Trophoblast cell (in vitro differentiated cells and primary cell): ENCODE results near the gene NIT1. TPM values are rescaled to one million over a fixed set of nuclear protein-coding genes. Genes with fewer than 3 reads are reported as not detected.
A peak's percentile ranks its signal among the peaks of the same experiment; 100 is the strongest.

Source experiments
- DNase-seq, 2 donors: peaks; one replicate each; pipeline ENCODE4 v3.0.0-alpha.2; 2016
- H2AFZ ChIP-seq: 2 replicates; pipeline ENCODE4 v1.6.1; 2013; ENCODE audit warnings: low read length, moderate library complexity, mild to moderate bottlenecking; ENCODE audit not compliant: insufficient read depth, poor library complexity
- H2AK5ac ChIP-seq: 2 replicates; pipeline ENCODE4 v1.6.1; 2013; ENCODE audit warnings: mild to moderate bottlenecking, low read length
- H2BK120ac ChIP-seq: 2 replicates; pipeline ENCODE4 v1.6.1; 2013; ENCODE audit warnings: low read length, mild to moderate bottlenecking, moderate library complexity; ENCODE audit not compliant: insufficient read depth, poor library complexity
- H2BK12ac ChIP-seq: 2 replicates; pipeline ENCODE4 v1.6.1; 2013; ENCODE audit warnings: mild to moderate bottlenecking, low read length, moderate library complexity
- H2BK5ac ChIP-seq: 2 replicates; pipeline ENCODE4 v1.6.1; 2013; ENCODE audit warnings: low read length, low read depth, moderate library complexity, mild to moderate bottlenecking; ENCODE audit not compliant: poor library complexity
- H3K14ac ChIP-seq: 2 replicates; pipeline ENCODE4 v1.6.1; 2013; ENCODE audit warnings: mild to moderate bottlenecking, low read length
- H3K18ac ChIP-seq: 2 replicates; pipeline ENCODE4 v1.6.1; 2013; ENCODE audit warnings: mild to moderate bottlenecking, low read length
- H3K23ac ChIP-seq: 2 replicates; pipeline ENCODE4 v1.6.1; 2013; ENCODE audit warnings: low read length
- H3K27ac ChIP-seq: 2 replicates; pipeline ENCODE4 v1.5.1; 2013; ENCODE audit warnings: low read depth, mild to moderate bottlenecking, inconsistent platforms, low read length, moderate library complexity
- H3K27me3 ChIP-seq: 2 replicates; pipeline ENCODE4 v1.6.1; 2013; ENCODE audit warnings: inconsistent platforms, mild to moderate bottlenecking, low read length, moderate library complexity; ENCODE audit not compliant: insufficient read depth
- H3K36me3 ChIP-seq, 2 experiments: 1 replicate in 1 of 2; 2 replicates in 1 of 2; pipeline ENCODE4 v1.6.1; 2013; ENCODE audit warnings: low read length in 2 of 2, mild to moderate bottlenecking in 2 of 2, moderate library complexity in 1 of 2; ENCODE audit not compliant: insufficient read depth in 2 of 2, control insufficient read depth in 1 of 2
- H3K4ac ChIP-seq: 2 replicates; pipeline ENCODE4 v1.6.1; 2013; ENCODE audit warnings: low read depth, mild to moderate bottlenecking, low read length, moderate library complexity
- H3K4me1 ChIP-seq, 2 experiments: 1 replicate in 1 of 2; 2 replicates in 1 of 2; pipeline ENCODE4 v1.6.1; 2013; ENCODE audit warnings: low read length in 2 of 2, mild to moderate bottlenecking in 2 of 2, moderate library complexity in 1 of 2; ENCODE audit not compliant: insufficient read depth in 2 of 2, control insufficient read depth in 1 of 2
- H3K4me2 ChIP-seq: 2 replicates; pipeline ENCODE4 v1.6.1; 2013; ENCODE audit warnings: inconsistent platforms, mild to moderate bottlenecking, low read length, moderate library complexity
- H3K4me3 ChIP-seq: 2 replicates; pipeline ENCODE4 v1.5.1; 2013; ENCODE audit warnings: mild to moderate bottlenecking, low read depth, low read length, inconsistent platforms
- H3K79me1 ChIP-seq: one replicate; pipeline ENCODE4 v1.6.1; 2013; ENCODE audit warnings: low read length
- H3K79me2 ChIP-seq: 2 replicates; pipeline ENCODE4 v1.6.1; 2013; ENCODE audit warnings: low read length, mild to moderate bottlenecking; ENCODE audit not compliant: control insufficient read depth, insufficient read depth, poor library complexity
- H3K9ac ChIP-seq: 2 replicates; pipeline ENCODE4 v1.6.1; 2013; ENCODE audit warnings: mild to moderate bottlenecking, low read length
- H3K9me3 ChIP-seq: 2 replicates; pipeline ENCODE4 v1.6.1; 2013; ENCODE audit warnings: low read depth, mild to moderate bottlenecking, control low read depth, inconsistent platforms, low read length; ENCODE audit not compliant: insufficient read depth
- H4K12ac ChIP-seq: 2 replicates; pipeline ENCODE4 v1.6.1; 2013; ENCODE audit warnings: low read depth, mild to moderate bottlenecking, low read length, moderate library complexity
- H4K8ac ChIP-seq: 2 replicates; pipeline ENCODE4 v1.6.1; 2013; ENCODE audit warnings: low read depth, mild to moderate bottlenecking, low read length, moderate library complexity
- H4K91ac ChIP-seq: one replicate; pipeline ENCODE4 v1.6.1; 2013; ENCODE audit warnings: low read depth, mild to moderate bottlenecking, low read length, moderate library complexity
- WGBS: extraction: QIAGEN DNeasy Blood & Tissue Kit; methylation state at CpG from one replicate; pipeline ENCODE4 v1.1.7; 2013; ENCODE audit warnings: missing lambda C conversion rate; ENCODE audit not compliant: insufficient read length, insufficient coverage; ENCODE audit errors: extremely low coverage; 5-methylcytosine and 5-hydroxymethylcytosine counted together
- polyA plus RNA-seq: library from polyadenylated mRNA; stranded (reverse); fragments of 200-250 nt; gene quantifications from 2 replicates; pipeline ENCODE4 v1.2.3, GENCODE V29; 2013

The NIT1 gene, protein sequence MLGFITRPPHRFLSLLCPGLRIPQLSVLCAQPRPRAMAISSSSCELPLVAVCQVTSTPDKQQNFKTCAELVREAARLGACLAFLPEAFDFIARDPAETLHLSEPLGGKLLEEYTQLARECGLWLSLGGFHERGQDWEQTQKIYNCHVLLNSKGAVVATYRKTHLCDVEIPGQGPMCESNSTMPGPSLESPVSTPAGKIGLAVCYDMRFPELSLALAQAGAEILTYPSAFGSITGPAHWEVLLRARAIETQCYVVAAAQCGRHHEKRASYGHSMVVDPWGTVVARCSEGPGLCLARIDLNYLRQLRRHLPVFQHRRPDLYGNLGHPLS
- polyA plus RNA-seq: 40.6 and 42.0 TPM in 2 replicates

DNA sequence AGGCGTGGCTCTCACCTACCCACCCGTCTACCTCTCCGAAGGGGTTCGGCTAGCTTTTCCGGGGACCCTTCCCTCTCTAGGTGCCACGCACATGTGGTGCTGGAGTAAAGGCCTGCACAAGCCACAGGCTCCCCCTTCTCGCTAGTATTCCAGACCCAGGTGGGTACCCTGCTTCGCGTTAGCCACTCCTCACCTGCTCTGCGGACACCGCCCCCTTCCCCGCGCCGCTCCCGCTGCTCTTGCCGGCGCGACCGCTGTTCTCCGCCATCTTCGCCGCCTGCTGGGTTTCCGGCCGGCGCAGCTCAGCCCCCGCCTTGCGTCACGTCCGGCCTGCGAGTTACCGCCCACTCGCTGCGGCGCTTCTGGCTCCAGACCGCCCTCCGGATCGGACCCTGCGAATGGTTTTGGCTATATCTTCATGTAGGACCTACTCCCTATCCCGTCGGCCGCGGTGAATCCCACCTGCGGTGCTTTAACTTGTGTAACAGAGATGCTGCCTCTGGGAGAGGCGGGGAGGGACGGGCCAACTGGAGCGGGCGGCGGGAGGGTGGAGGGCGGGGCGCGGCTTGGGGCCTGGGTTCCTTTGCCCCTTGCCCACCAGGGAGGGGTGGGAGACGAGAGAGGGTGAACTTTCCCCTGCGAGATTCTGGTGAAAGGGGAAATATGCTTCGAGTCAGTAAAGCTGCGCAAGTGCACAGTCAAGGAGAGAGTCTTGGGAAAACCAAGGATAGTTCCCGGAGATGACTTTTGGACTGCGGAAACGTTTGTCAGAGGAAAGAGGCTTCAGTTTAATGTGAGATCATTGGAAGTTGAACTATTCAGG lies at the start of gene NIT1, which contains the start of gene PFDN2:
NIT1 (plus strand) TSS at position 347 of the 823 bp plus-strand sequence; CDS start at position 419, 72 bp downstream.
PFDN2 (minus strand) TSS at position 279 of the 823 bp plus-strand sequence; CDS start at position 268, 11 bp downstream.
- peaks cover 5% of the 10 kb centered on the region for H3K79me1 ChIP-seq
- H3K36me3 ChIP-seq: peaks cover 19 to 27% of the 10 kb centered on the region in 2 experiments
- no peaks in the 10 kb centered on the region for H3K27me3 ChIP-seq
- peak within 1 kb of the TSS; percentile 33 for H3K14ac ChIP-seq
- peak within 1 kb of the TSS; percentile 14 for H2BK12ac ChIP-seq
- peak within 1 kb of the TSS; percentile 74 for H2AK5ac ChIP-seq
- H2AFZ ChIP-seq: peak within 1 kb of the TSS; percentile 61
- H3K4me2 ChIP-seq: peak within 1 kb of the TSS; percentile 77
- WGBS: no CpG with 5 or more reads among the region's 58 CpGs
- H3K9me3 ChIP-seq: peaks cover 2% of the 10 kb centered on the region
- peaks cover 10% of the 10 kb centered on the region for H3K79me2 ChIP-seq
- H4K8ac ChIP-seq: peak within 1 kb of the TSS; percentile 67
- H3K18ac ChIP-seq: peak within 1 kb of the TSS; percentile 8
- peak within 1 kb of the TSS; percentile 29 for H2BK5ac ChIP-seq
- peak within 1 kb of the TSS; percentile 32 for H3K4ac ChIP-seq
- peak within 1 kb of the TSS; percentile 95 for H3K4me3 ChIP-seq
- no peak within 1 kb of the TSS for H3K23ac ChIP-seq
- peak within 1 kb of the TSS; percentile 45 for H4K12ac ChIP-seq
- DNase-seq: peak; percentile 89 to 92
- H2BK120ac ChIP-seq: peak within 1 kb of the TSS; percentile 5
- peak within 1 kb of the TSS; percentile 90 for H3K9ac ChIP-seq
- peak within 1 kb of the TSS; percentile 45 for H4K91ac ChIP-seq
- peaks cover 9 to 11% of the 10 kb centered on the region in 2 experiments for H3K4me1 ChIP-seq
- peak within 1 kb of the TSS; percentile 90 for H3K27ac ChIP-seq

DNA sequence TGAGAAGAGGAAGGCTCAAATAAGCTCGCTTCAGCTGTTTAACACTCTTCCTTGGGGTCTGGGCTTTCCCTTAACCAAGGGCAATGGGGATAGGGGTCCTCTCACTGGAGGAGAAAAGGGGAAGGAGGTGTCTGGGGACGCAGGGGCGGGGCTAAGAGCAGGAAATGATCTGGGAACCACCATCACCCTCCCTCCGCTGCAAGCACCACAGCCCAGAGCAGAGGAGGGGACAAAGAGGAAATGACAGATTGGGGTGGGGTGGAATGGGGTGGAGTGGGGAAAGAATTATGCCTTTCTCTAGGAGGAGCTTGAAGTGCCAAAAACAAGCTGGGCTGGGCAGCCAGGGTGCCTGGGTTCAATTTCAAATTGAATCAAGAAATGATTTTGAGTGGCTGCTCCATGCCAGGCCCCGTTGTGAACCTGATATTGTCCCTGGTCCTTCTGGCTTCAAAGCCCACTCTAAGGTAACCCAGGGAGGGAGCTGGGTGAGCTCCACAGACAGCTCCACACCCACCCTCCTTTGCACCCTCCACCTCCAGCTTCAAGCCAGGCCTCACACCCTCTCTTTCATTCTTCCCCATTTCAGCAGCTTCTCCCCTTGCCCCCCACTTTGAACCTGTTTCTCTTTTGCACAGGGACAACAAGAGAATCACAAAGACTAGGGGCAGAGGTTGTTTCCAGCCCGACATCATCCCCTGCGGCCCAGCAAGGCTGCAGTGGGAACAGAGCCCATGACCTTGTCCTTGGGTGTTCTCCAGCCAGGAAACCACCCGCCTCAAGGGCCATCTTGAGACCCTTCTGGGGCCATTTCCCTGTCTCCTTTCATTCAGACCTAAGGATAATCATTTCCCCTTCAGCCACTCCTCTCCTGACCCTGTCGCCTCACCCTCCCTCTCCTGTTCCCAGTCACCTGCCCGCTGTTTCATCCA lies 49.3 kb upstream of the NIT1 start:
- H2AK5ac ChIP-seq: peak overlapping the region; percentile 28
- peaks cover 6% of the 10 kb centered on the region for H3K79me1 ChIP-seq
- H2AFZ ChIP-seq: no peak overlapping the region
- H3K18ac ChIP-seq: no peak overlapping the region
- H4K91ac ChIP-seq: no peak overlapping the region
- H3K4me1 ChIP-seq: peaks cover 6 to 15% of the 10 kb centered on the region in 2 experiments
- H3K14ac ChIP-seq: no peak overlapping the region
- H3K23ac ChIP-seq: no peak overlapping the region
- H3K27me3 ChIP-seq: no peaks in the 10 kb centered on the region
- H3K79me2 ChIP-seq: no peaks in the 10 kb centered on the region
- no peak overlapping the region for H4K12ac ChIP-seq
- no peak overlapping the region for H3K9ac ChIP-seq
- H3K4me2 ChIP-seq: no peak overlapping the region
- no peak overlapping the region for H3K27ac ChIP-seq
- DNase-seq: peak in 1 of 2 donors; percentile 22
- H2BK12ac ChIP-seq: no peak overlapping the region
- no peak overlapping the region for H3K4ac ChIP-seq
- no CpG with 5 or more reads among the region's 10 CpGs for WGBS
- no peak overlapping the region for H4K8ac ChIP-seq
- no peaks in the 10 kb centered on the region for H3K9me3 ChIP-seq
- no peak overlapping the region for H3K4me3 ChIP-seq
- H3K36me3 ChIP-seq: peaks cover 11 to 14% of the 10 kb centered on the region in 2 experiments
- no peak overlapping the region for H2BK5ac ChIP-seq
- no peak overlapping the region for H2BK120ac ChIP-seq

DNA sequence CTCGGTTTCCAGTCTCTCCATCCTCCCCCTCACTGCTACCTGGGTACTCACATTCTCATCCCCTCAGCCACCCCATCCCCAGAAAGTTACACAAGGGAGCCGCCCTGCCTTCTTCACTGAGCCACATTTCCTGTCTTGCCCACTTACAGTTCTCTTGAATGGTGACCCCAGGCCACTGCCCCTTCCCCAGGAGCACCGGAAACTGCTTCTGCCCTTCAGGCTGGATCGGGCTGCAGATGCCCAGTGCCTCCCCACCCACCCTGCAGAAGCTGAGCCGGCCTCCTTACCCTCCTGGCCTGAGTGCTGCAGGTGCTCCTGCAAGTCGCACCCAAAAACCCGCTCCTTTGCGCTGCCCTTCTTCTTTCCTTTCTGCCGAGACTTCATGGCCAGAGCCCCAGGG lies 48.7 kb upstream of the NIT1 start:
- H2BK12ac ChIP-seq: no peak overlapping the region
- H3K9ac ChIP-seq: no peak overlapping the region
- WGBS: no CpG with 5 or more reads among the region's 9 CpGs
- H3K4me3 ChIP-seq: no peak overlapping the region
- H3K4me2 ChIP-seq: no peak overlapping the region
- H4K8ac ChIP-seq: no peak overlapping the region
- H3K36me3 ChIP-seq: peaks cover 11 to 15% of the 10 kb centered on the region in 2 experiments
- no peak overlapping the region for H3K4ac ChIP-seq
- H3K27ac ChIP-seq: no peak overlapping the region
- no peak overlapping the region for H2AK5ac ChIP-seq
- peaks cover 6 to 17% of the 10 kb centered on the region in 2 experiments for H3K4me1 ChIP-seq
- no peak for DNase-seq
- H3K27me3 ChIP-seq: no peaks in the 10 kb centered on the region
- H3K79me1 ChIP-seq: peaks cover 6% of the 10 kb centered on the region
- H3K9me3 ChIP-seq: no peaks in the 10 kb centered on the region
- H3K79me2 ChIP-seq: no peaks in the 10 kb centered on the region
- H2AFZ ChIP-seq: no peak overlapping the region
- H4K91ac ChIP-seq: no peak overlapping the region
- H4K12ac ChIP-seq: no peak overlapping the region
- H3K18ac ChIP-seq: no peak overlapping the region
- no peak overlapping the region for H3K14ac ChIP-seq
- H2BK5ac ChIP-seq: no peak overlapping the region
- H3K23ac ChIP-seq: no peak overlapping the region
- H2BK120ac ChIP-seq: no peak overlapping the region
